NCI-H345 (cell line): ENCODE results near the gene ZGPAT.

Experiments used
- DNase-seq: peaks from one replicate; lab custom pipeline; 2025; lab: John Stamatoyannopoulos, UW

ZGPAT gene

GRCh38 chr20:63785691-63786131, 77.9 kb downstream of the ZGPAT start:
- DNase-seq: no peak
